Stimulated activated CD8-positive, alpha-beta memory T cell treated with anti-CD3 and anti-CD28 coated beads, Interleukin-15, amount 100 ng/mL, for 1 hour (primary cell): ENCODE results near the gene AFF3.
"Not testable (repeated sequence)": the region's sequence is repeated elsewhere in the genome, so short reads cannot be mapped to it uniquely, and the experiment has no call there.

Experiments
- DNase-seq: peaks from one replicate; pipeline ENCODE4 v3.0.0-alpha.2; 2020; ENCODE audit warnings: low read depth

AFF3 gene

GRCh38 chr2:99784946-99785345 lies 357.4 kb downstream of the AFF3 start:
- DNase-seq = no peak

GRCh38 chr2:99784282-99784681 lies 358.1 kb downstream of the AFF3 start:
- no peak for DNase-seq

- DNase-seq = no peak
These were observed 362.1 kb downstream of the AFF3 start for GRCh38 chr2:99780276-99780675.

GRCh38 chr2:99779276-99779675 lies 363.1 kb downstream of the AFF3 start:
- no peak for DNase-seq

- DNase-seq = no peak
These were observed 364.6 kb downstream of the AFF3 start for GRCh38 chr2:99777656-99778290.

GRCh38 chr2:99776906-99777646 lies 365.3 kb downstream of the AFF3 start:
- no peak for DNase-seq

GRCh38 chr2:99776206-99776905 lies 366.0 kb downstream of the AFF3 start:
- DNase-seq = no peak

GRCh38 chr2:99775585-99775984 lies 366.8 kb downstream of the AFF3 start:
- DNase-seq = no peak

GRCh38 chr2:99773642-99774041 lies 368.7 kb downstream of the AFF3 start:
- not testable (repeated sequence) for DNase-seq

- no peak for DNase-seq
These were observed 369.6 kb downstream of the AFF3 start for GRCh38 chr2:99772591-99773331.

GRCh38 chr2:99771681-99772333 lies 370.6 kb downstream of the AFF3 start:
- no peak for DNase-seq

GRCh38 chr2:99770876-99771275 lies 371.5 kb downstream of the AFF3 start:
- DNase-seq = no peak

- no peak for DNase-seq
These were observed 376.6 kb downstream of the AFF3 start for GRCh38 chr2:99765731-99766318.

- DNase-seq = no peak
These were observed 378.6 kb downstream of the AFF3 start for GRCh38 chr2:99763764-99764163.

- no peak for DNase-seq
These were observed 379.7 kb downstream of the AFF3 start for GRCh38 chr2:99762714-99763113.

GRCh38 chr2:99757611-99758114 lies 384.7 kb downstream of the AFF3 start:
- DNase-seq = no peak

GRCh38 chr2:99756059-99756458 lies 386.3 kb downstream of the AFF3 start:
- no peak for DNase-seq

- no peak for DNase-seq
These were observed 388.2 kb downstream of the AFF3 start for GRCh38 chr2:99754210-99754609.

GRCh38 chr2:99753505-99753904 lies 388.9 kb downstream of the AFF3 start:
- DNase-seq = no peak

- DNase-seq = no peak
These were observed 394.0 kb downstream of the AFF3 start for GRCh38 chr2:99748344-99748743.

GRCh38 chr2:99747842-99748241 lies 394.5 kb downstream of the AFF3 start:
- no peak for DNase-seq
